Measurements from ENCODE around the gene RAD1.
A peak's percentile ranks its signal among the peaks of the same experiment; 100 is the strongest.

Gene RAD1

DNA sequence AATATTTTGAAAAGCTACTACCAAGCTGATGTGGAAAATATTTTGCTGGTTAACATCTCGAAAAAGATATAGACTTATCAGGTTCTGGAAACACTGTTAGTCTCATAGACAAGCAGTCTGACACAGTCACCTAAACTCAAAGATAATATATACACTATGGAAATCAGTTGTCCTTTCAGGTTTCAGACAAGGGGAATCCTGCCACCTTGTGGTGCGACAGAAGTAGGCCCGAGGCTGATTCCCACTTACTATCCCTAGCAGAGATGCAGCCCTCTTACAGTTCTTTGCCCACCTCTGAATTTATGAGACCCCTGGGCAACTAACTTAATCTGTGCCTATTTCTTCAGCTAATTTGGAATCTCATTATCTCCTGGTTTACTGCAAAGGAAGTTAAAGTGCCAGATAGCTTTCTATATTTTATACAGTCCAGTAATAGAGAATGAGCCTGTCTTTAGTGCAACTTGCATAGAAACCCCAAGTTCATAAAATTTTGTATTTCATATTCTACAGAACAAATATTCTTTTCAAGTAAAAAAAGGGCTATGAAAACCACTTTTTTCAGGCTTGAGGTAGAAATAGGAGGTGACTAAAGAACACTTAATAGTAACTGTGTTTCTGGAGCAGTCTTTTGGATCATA, 16.9 kb downstream of the RAD1 start:
- TF ChIP-seq, protein P1, sequence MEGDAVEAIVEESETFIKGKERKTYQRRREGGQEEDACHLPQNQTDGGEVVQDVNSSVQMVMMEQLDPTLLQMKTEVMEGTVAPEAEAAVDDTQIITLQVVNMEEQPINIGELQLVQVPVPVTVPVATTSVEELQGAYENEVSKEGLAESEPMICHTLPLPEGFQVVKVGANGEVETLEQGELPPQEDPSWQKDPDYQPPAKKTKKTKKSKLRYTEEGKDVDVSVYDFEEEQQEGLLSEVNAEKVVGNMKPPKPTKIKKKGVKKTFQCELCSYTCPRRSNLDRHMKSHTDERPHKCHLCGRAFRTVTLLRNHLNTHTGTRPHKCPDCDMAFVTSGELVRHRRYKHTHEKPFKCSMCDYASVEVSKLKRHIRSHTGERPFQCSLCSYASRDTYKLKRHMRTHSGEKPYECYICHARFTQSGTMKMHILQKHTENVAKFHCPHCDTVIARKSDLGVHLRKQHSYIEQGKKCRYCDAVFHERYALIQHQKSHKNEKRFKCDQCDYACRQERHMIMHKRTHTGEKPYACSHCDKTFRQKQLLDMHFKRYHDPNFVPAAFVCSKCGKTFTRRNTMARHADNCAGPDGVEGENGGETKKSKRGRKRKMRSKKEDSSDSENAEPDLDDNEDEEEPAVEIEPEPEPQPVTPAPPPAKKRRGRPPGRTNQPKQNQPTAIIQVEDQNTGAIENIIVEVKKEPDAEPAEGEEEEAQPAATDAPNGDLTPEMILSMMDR (IDR thresholded peaks at IDR 0.05; ENCODE audit: extremely low read depth, missing control alignments) = peak; percentile 71
- peak; percentile 55 for DNase-seq (ENCODE audit: low spot score)

GRCh38 chr5:34897646-34898045, 17.7 kb downstream of the RAD1 start:
- DNase-seq (ENCODE audit: low spot score) = no peak
- TF ChIP-seq, protein P1 (IDR thresholded peaks at IDR 0.05; ENCODE audit: extremely low read depth, missing control alignments) = no peak

GRCh38 chr5:34895641-34896419, 19.5 kb downstream of the RAD1 start:
- TF ChIP-seq, protein P1 (IDR thresholded peaks at IDR 0.05; ENCODE audit: extremely low read depth, missing control alignments) = no peak
- no peak for DNase-seq (ENCODE audit: low spot score)

DNA sequence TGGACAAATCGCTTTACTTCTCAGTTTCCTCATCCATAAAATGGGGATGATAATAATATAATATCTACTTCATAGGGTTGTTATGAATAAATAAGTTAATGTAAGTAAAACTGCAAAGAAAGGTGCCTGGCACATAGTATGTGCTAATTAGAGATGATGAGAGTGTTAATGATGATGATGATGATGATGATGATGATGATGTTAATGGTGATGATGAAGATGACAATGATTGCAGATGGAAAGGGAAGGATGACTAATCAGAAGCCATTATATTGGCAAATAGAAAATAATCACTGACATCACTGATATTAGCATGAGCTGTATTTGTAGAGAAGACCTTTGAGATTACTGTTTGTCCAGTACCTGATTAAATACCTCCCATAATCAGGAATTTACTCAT, 20.6 kb downstream of the RAD1 start:
- DNase-seq (ENCODE audit: low spot score) = no peak
- TF ChIP-seq, protein P1 (IDR thresholded peaks at IDR 0.05; ENCODE audit: extremely low read depth, missing control alignments) = no peak

GRCh38 chr5:34892414-34892813, 22.9 kb downstream of the RAD1 start:
- no peak for DNase-seq (ENCODE audit: low spot score)
- TF ChIP-seq, protein P1 (IDR thresholded peaks at IDR 0.05; ENCODE audit: extremely low read depth, missing control alignments) = no peak

GRCh38 chr5:34891981-34892380, 23.3 kb downstream of the RAD1 start:
- TF ChIP-seq, protein P1 (IDR thresholded peaks at IDR 0.05; ENCODE audit: extremely low read depth, missing control alignments) = no peak
- DNase-seq (ENCODE audit: low spot score) = no peak

- DNase-seq (ENCODE audit: low spot score) = no peak
- TF ChIP-seq, protein P1 (IDR thresholded peaks at IDR 0.05; ENCODE audit: extremely low read depth, missing control alignments) = no peak
These were observed 25.9 kb downstream of the RAD1 start for GRCh38 chr5:34889394-34889793.
